Osteoblast (primary cell): ENCODE results near the gene NDUFS6. TPM values are rescaled to one million over a fixed set of nuclear protein-coding genes. Genes with fewer than 3 reads are reported as not detected.
"Not testable (repeated sequence)": the region's sequence is repeated elsewhere in the genome, so short reads cannot be mapped to it uniquely, and the experiment has no call there.

Source experiments
- DNase-seq: peaks from one replicate; pipeline ENCODE4 v3.0.0; 2011; ENCODE audit warnings: low spot score, mixed read lengths; ENCODE audit not compliant: insufficient read length; ENCODE audit errors: missing footprints
- H2AFZ ChIP-seq: 2 replicates; pipeline ENCODE4 v1.6.0; 2011; ENCODE audit warnings: mild to moderate bottlenecking, low read length
- H3K27ac ChIP-seq: 2 replicates; pipeline ENCODE4 v1.5.1; 2011; ENCODE audit warnings: mild to moderate bottlenecking, low read depth, low read length, moderate library complexity
- H3K27me3 ChIP-seq: 2 replicates; pipeline ENCODE4 v1.6.0; 2012; ENCODE audit warnings: mild to moderate bottlenecking, control low read depth, inconsistent platforms, low read length, moderate library complexity; ENCODE audit not compliant: insufficient read depth
- H3K36me3 ChIP-seq: 2 replicates; pipeline ENCODE4 v1.5.1; 2011; ENCODE audit warnings: mild to moderate bottlenecking, low read length, control low read depth, moderate library complexity; ENCODE audit not compliant: insufficient read depth
- H3K4me1 ChIP-seq: 2 replicates; pipeline ENCODE4 v1.5.1; 2011; ENCODE audit warnings: mild to moderate bottlenecking, low read length, control low read depth, moderate library complexity; ENCODE audit not compliant: insufficient read depth
- H3K4me2 ChIP-seq: 2 replicates; pipeline ENCODE4 v1.6.0; 2011; ENCODE audit warnings: mild to moderate bottlenecking, low read length; ENCODE audit not compliant: insufficient read depth
- H3K4me3 ChIP-seq: fragments of 200-600 bp; sonication (generic); 3 replicates; pipeline ENCODE4 v1.5.1; 2012; ENCODE audit warnings: mild to moderate bottlenecking, low read length, inconsistent platforms; ENCODE audit not compliant: insufficient read depth
- H3K79me2 ChIP-seq: 2 replicates; pipeline ENCODE4 v1.6.0; 2012; ENCODE audit warnings: mild to moderate bottlenecking, low read length, control low read depth, inconsistent platforms; ENCODE audit not compliant: insufficient read depth
- H3K9me3 ChIP-seq: 2 replicates; pipeline ENCODE4 v1.5.1; 2011; ENCODE audit warnings: low read depth, low read length, control low read depth
- H4K20me1 ChIP-seq: 2 replicates; pipeline ENCODE4 v1.6.0; 2012; ENCODE audit warnings: mild to moderate bottlenecking, low read length, control low read depth; ENCODE audit not compliant: insufficient read depth
- total RNA-seq: library from RNA; depleted of rRNA; stranded (reverse); fragments of >200 nt; gene quantifications from 2 replicates; pipeline ENCODE4 v1.2.3, GENCODE V29; 2012
- TF ChIP-seq, protein P1 (sequence below): IDR thresholded peaks from 2 replicates; pipeline ENCODE4 v1.5.1; 2011; ENCODE audit warnings: mild to moderate bottlenecking, low read depth, low read length, moderate library complexity; ENCODE audit errors: extremely low read depth

Gene NDUFS6
- total RNA-seq, 1 donor = 23.9 TPM

DNA sequence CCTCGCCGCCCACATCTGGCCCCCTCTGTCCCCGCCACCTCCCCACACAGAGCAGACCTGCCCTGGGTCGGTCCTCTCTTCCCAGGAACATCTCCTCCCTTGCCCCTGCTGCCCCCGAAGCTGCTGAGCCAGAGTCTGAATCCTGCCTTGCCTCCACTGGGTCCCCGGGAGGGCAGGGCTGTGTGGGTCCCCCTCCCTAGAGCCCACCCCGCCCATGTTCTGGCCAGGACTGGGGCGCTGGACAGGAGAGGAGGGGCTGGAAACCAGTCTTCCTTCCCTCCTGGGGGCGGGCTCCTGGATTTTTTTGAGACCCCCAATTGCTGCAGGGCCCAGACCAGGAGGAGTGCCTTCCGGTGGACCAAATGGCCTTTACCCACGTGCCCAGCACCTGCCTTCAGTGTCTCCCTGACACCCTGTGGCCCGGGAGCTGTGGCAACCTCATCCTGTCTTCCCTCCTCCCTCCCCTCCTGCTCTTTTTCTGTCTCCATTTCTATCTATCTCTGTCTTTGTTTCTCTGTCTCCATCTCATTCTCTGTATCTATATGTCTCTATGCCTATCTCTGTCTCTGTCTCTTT, 13.6 kb upstream of the NDUFS6 start:
- TF ChIP-seq, protein P1, sequence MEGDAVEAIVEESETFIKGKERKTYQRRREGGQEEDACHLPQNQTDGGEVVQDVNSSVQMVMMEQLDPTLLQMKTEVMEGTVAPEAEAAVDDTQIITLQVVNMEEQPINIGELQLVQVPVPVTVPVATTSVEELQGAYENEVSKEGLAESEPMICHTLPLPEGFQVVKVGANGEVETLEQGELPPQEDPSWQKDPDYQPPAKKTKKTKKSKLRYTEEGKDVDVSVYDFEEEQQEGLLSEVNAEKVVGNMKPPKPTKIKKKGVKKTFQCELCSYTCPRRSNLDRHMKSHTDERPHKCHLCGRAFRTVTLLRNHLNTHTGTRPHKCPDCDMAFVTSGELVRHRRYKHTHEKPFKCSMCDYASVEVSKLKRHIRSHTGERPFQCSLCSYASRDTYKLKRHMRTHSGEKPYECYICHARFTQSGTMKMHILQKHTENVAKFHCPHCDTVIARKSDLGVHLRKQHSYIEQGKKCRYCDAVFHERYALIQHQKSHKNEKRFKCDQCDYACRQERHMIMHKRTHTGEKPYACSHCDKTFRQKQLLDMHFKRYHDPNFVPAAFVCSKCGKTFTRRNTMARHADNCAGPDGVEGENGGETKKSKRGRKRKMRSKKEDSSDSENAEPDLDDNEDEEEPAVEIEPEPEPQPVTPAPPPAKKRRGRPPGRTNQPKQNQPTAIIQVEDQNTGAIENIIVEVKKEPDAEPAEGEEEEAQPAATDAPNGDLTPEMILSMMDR = no peak

DNA sequence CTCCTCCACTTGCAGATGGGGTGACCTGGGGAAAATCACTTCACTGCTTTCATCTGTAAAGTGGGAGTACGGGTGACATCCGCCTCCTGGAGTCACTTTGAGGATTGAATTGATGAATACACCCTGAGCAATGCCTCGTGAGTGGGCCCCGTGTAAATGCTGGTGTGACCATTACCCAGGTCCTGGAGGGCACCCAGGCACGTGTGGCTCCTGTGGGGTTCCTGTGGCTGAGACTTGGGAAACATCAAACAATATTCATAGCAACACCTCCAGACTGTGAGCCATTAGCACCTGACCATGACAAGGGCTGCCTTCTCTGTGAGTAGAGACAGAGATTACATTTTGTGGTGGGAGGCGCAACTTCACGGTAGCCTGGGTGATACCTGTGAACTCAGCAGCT, 13.0 kb upstream of the NDUFS6 start:
- Histone ChIP-seq H3K79me2 (no peaks in the 10 kb centered on the region), H3K27ac (no peak overlapping the region), H2AFZ (no peak overlapping the region), H4K20me1 (no peaks in the 10 kb centered on the region), H3K27me3 (peaks cover 3% of the 10 kb centered on the region), H3K9me3 (no peaks in the 10 kb centered on the region), H3K4me3 (no peak overlapping the region), H3K4me2 (no peak overlapping the region), H3K36me3 (no peaks in the 10 kb centered on the region), H3K4me1 (peaks cover 31% of the 10 kb centered on the region)
- TF ChIP-seq, protein P1 = no peak
- DNase-seq = peak; percentile 36

More for the DNA sequence above, 13.6 kb upstream of the NDUFS6 start:
- H4K20me1 ChIP-seq = no peaks in the 10 kb centered on the region
- H3K4me3 ChIP-seq = no peak overlapping the region
- H3K79me2 ChIP-seq = no peaks in the 10 kb centered on the region
- no peak overlapping the region for H2AFZ ChIP-seq
- peak; percentile 26 for DNase-seq
- peaks cover 3% of the 10 kb centered on the region for H3K27me3 ChIP-seq
- H3K4me1 ChIP-seq = peaks cover 26% of the 10 kb centered on the region
- no peaks in the 10 kb centered on the region for H3K36me3 ChIP-seq
- no peaks in the 10 kb centered on the region for H3K9me3 ChIP-seq
- H3K27ac ChIP-seq = no peak overlapping the region
- H3K4me2 ChIP-seq = no peak overlapping the region

DNA sequence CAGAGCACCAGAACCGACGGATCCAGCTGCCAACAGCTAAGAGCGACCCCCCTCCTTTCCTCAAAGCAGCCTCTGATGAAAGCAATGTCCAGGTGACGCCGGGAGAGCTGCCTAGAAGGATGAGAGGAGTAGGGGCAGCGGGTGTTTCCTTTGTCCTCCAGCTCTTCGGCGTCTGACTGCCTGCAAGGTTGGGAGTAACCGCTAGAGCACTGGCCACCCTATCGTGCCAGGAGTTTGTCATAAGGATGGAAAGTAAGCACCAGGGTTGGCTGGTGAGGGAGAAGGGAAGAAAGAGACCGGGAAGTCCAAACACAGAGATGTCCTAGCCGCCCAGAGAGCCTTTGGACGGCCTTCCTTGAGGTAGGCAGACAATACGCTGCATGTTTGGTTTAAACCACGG, 12.4 kb upstream of the NDUFS6 start:
- no peaks in the 10 kb centered on the region for H4K20me1 ChIP-seq
- TF ChIP-seq, protein P1 = no peak
- H3K4me2 ChIP-seq = no peak overlapping the region
- peaks cover 3% of the 10 kb centered on the region for H3K27me3 ChIP-seq
- DNase-seq = peak; percentile 44
- H3K4me3 ChIP-seq = no peak overlapping the region
- H3K79me2 ChIP-seq = no peaks in the 10 kb centered on the region
- peak overlapping the region; percentile 1 for H2AFZ ChIP-seq
- H3K9me3 ChIP-seq = no peaks in the 10 kb centered on the region
- no peaks in the 10 kb centered on the region for H3K36me3 ChIP-seq
- peaks cover 37% of the 10 kb centered on the region for H3K4me1 ChIP-seq
- no peak overlapping the region for H3K27ac ChIP-seq

DNA sequence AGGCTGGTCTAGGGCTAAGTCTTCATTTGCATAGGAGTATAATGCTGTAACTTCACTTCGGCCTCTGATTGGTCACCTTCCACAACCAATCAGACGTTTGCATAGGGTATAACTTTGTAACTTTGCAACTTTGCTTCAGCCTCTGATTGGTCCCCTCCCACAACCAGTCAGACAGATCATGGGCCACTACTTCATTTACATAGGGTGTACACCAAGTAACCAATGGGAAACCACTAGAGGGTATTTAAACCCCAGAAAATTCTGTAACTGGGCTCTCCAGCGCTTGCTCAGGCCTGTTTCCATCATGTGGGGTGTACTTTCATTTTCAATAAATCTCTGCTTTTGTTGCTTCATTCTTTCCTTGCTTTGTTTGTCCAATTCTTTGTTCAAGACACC, 11.8 kb upstream of the NDUFS6 start:
- H3K4me1 ChIP-seq = peaks cover 43% of the 10 kb centered on the region
- peak; percentile 77 for DNase-seq
- H2AFZ ChIP-seq = peak overlapping the region; percentile 43
- not testable (repeated sequence) for H3K9me3 ChIP-seq, H3K36me3 ChIP-seq, H3K79me2 ChIP-seq, H3K27me3 ChIP-seq, H4K20me1 ChIP-seq
- H3K27ac ChIP-seq = peak overlapping the region; percentile 49
- H3K4me2 ChIP-seq = peak overlapping the region; percentile 76
- peak overlapping the region; percentile 35 for H3K4me3 ChIP-seq
